Ascending aorta (tissue), 2 donors: ENCODE measurements around the gene FSTL3. TPM values are rescaled to one million over a fixed set of nuclear protein-coding genes. Genes with fewer than 3 reads are reported as not detected.
A peak's percentile ranks its signal among the peaks of the same experiment; 100 is the strongest.
"Not testable (repeated sequence)": the region's sequence is repeated elsewhere in the genome, so short reads cannot be mapped to it uniquely, and the experiment has no call there.

Experiments
- DNase-seq, 2 donors: peaks; one replicate each; pipeline ENCODE4 v3.0.0-alpha.2; 2019; ENCODE audit warnings: low spot score in 2 of 2
- H3K27ac ChIP-seq, 2 donors: fragments of 200-600 bp; sonication (generic); one replicate each; pipeline ENCODE4 v1.5.1; 2016 to 2017; ENCODE audit warnings: mild to moderate bottlenecking in 1 of 2
- H3K27me3 ChIP-seq: fragments of 200-600 bp; sonication (generic); one replicate; pipeline ENCODE4 v1.5.1; 2017
- H3K36me3 ChIP-seq, 2 donors: fragments of 200-600 bp; sonication (generic); one replicate each; pipeline ENCODE4 v1.5.1; 2016
- H3K4me1 ChIP-seq, 2 donors: fragments of 200-600 bp; sonication (generic); one replicate each; pipeline ENCODE4 v1.5.1; 2016 to 2017; ENCODE audit warnings: mild to moderate bottlenecking in 1 of 2
- H3K4me3 ChIP-seq, 2 donors: fragments of 200-600 bp; sonication (generic); one replicate each; pipeline ENCODE4 v1.5.1; 2016 to 2017; ENCODE audit warnings: mild to moderate bottlenecking in 1 of 2
- H3K9me3 ChIP-seq, 2 donors: fragments of 200-600 bp; sonication (generic); one replicate each; pipeline ENCODE4 v1.5.1; 2016
- CTCF ChIP-seq, 3 experiments: fragments of 200-600 bp in 2 of 3; fragments of 450-650 bp in 1 of 3; sonication (generic) in 2 of 3; IDR thresholded peaks; one replicate each; pipeline ENCODE4 v1.5.1; 2016 to 2019; ENCODE audit warnings: antibody characterized with exemption in 3 of 3, mild to moderate bottlenecking in 1 of 3, moderate library complexity in 1 of 3
- intact Hi-C: fragments of 100-400 bp; cut with DNase I; formaldehyde crosslinking; loops from one replicate; pipeline ENCODE4 v1.15.1; 2023
- total RNA-seq: library from RNA; depleted of rRNA; stranded (reverse); fragments of >200 nt; gene quantifications from one replicate; pipeline ENCODE4 v1.1.0, GENCODE V29; 2016

FSTL3 gene
- 541 TPM for total RNA-seq

GRCh38 chr19:676339-677105 is at the start of gene FSTL3:
FSTL3 (plus strand) TSS chr19:676392; CDS start chr19:676424, 32 bp downstream.
- intact Hi-C loops = loop anchor here (1.0 to 10.0 kb wide), 3 partner anchors 13 to 308 kb away; partner anchors contain the start of genes PTBP1, RNF126 and WDR18
- no peak for DNase-seq
- Histone ChIP-seq H3K9me3 (no peaks in the 10 kb centered on the region), H3K27ac (peak within 1 kb of the TSS; percentile 97 to 98), H3K36me3 (peaks cover 0 to 5% of the 10 kb centered on the region in 2 donors), H3K27me3 (no peaks in the 10 kb centered on the region), H3K4me1 (peaks cover 9 to 21% of the 10 kb centered on the region in 2 donors), H3K4me3 (peak within 1 kb of the TSS; percentile 84 to 88)
- no peak for TF ChIP-seq CTCF (IDR thresholded peaks at IDR 0.05)

- peaks cover 50 to 59% of the 10 kb centered on the region in 2 donors for H3K36me3 ChIP-seq
- DNase-seq, H3K4me3 ChIP-seq, H3K27me3 ChIP-seq, intact Hi-C loops, H3K4me1 ChIP-seq, H3K9me3 ChIP-seq, H3K27ac ChIP-seq: not testable (repeated sequence)
These were observed 49.6 kb upstream of the FSTL3 start for GRCh38 chr19:626566-626965.

- TF ChIP-seq CTCF (IDR thresholded peaks at IDR 0.05) = no peak
- peaks cover 36 to 43% of the 10 kb centered on the region in 2 donors for H3K36me3 ChIP-seq
- no peak overlapping the region for H3K4me3 ChIP-seq
- no peak for DNase-seq
- no peak overlapping the region for H3K27ac ChIP-seq
- H3K9me3 ChIP-seq = no peaks in the 10 kb centered on the region
- intact Hi-C loops = no loop called here
- H3K4me1 ChIP-seq = peaks cover 3 to 10% of the 10 kb centered on the region in 2 donors
- H3K27me3 ChIP-seq = no peaks in the 10 kb centered on the region
These were observed 48.0 kb upstream of the FSTL3 start for GRCh38 chr19:628168-628567.

GRCh38 chr19:629515-629914 is 46.7 kb upstream of the FSTL3 start:
- intact Hi-C loops = not testable (repeated sequence)

GRCh38 chr19:629961-630714 is 46.1 kb upstream of the FSTL3 start:
- Histone ChIP-seq H3K27ac (no peak overlapping the region), H3K36me3 (peaks cover 25% of the 10 kb centered on the region in 2 donors), H3K9me3 (no peaks in the 10 kb centered on the region), H3K27me3 (no peaks in the 10 kb centered on the region), H3K4me1 (peaks cover 10 to 20% of the 10 kb centered on the region in 2 donors), H3K4me3 (no peak overlapping the region)
- no peak for TF ChIP-seq CTCF (IDR thresholded peaks at IDR 0.05)
- DNase-seq = no peak
- intact Hi-C loops = loop anchor here (5.0 kb wide), 1 partner anchor 58 kb away; the partner anchor contains the start of gene BSG

More at GRCh38 chr19:629515-629914, 46.7 kb upstream of the FSTL3 start:
- not testable (repeated sequence) for H3K27me3 ChIP-seq, H3K27ac ChIP-seq, H3K9me3 ChIP-seq, DNase-seq, H3K4me3 ChIP-seq
- Histone ChIP-seq H3K36me3 (peaks cover 28 to 31% of the 10 kb centered on the region in 2 donors), H3K4me1 (peaks cover 10 to 15% of the 10 kb centered on the region in 2 donors)

- no peak for TF ChIP-seq CTCF (IDR thresholded peaks at IDR 0.05)
- Histone ChIP-seq H3K9me3 (no peaks in the 10 kb centered on the region), H3K4me1 (peaks cover 10 to 20% of the 10 kb centered on the region in 2 donors), H3K27ac (no peak overlapping the region), H3K36me3 (peaks cover 17 to 20% of the 10 kb centered on the region in 2 donors), H3K4me3 (peak overlapping the region; percentile 56 to 97), H3K27me3 (no peaks in the 10 kb centered on the region)
- DNase-seq = no peak
- intact Hi-C loops = loop anchor here (1.0 to 5.0 kb wide), 2 partner anchors 31 to 60 kb away; partner anchors contain the start of genes BSG and RNF126
These were observed 43.6 kb upstream of the FSTL3 start for GRCh38 chr19:632579-633067.
